HepG2 (cell line): Measurements from ENCODE around the gene NT5C2. TPM values are rescaled to one million over a fixed set of nuclear protein-coding genes. Genes with fewer than 3 reads are reported as not detected.

Source experiments
- CHD2 ChIP-seq: IDR thresholded peaks from 2 replicates; pipeline ENCODE4 v1.6.1; 2011; ENCODE audit warnings: low read depth, low read length, improper control_type of control experiment
- E2F5 ChIP-seq: sonication (generic); formaldehyde crosslinking; conservative IDR thresholded peaks from 2 replicates; pipeline ENCODE4 v1.4.0; 2020; ENCODE audit warnings: missing genetic modification reagents
- KDM3A ChIP-seq: IDR thresholded peaks from 2 replicates; pipeline ENCODE4 v1.6.1; 2018; ENCODE audit warnings: low read depth, missing compliant biosample characterization
- MAF1 ChIP-seq: sonication (generic); formaldehyde crosslinking; IDR thresholded peaks from 2 replicates; pipeline ENCODE4 v1.5.0; 2020; ENCODE audit warnings: missing genetic modification reagents, borderline replicate concordance
- NR2F6 ChIP-seq, 2 experiments: IDR thresholded peaks; 2 replicates each; pipeline ENCODE4 v1.6.1; 2016; ENCODE audit warnings: antibody characterized with exemption in 1 of 2, mild to moderate bottlenecking in 1 of 2
- PHF21A ChIP-seq: sonication (generic); formaldehyde crosslinking; IDR thresholded peaks from 2 replicates; pipeline ENCODE4 v1.5.0; 2020; ENCODE audit warnings: mild to moderate bottlenecking, missing genetic modification reagents
- RBAK ChIP-seq: sonication (generic); formaldehyde crosslinking; IDR thresholded peaks from 2 replicates; pipeline ENCODE4 v1.5.1; 2020; ENCODE audit warnings: mild to moderate bottlenecking, missing genetic modification reagents
- TAF15 ChIP-seq: fragments of 200-400 bp; formaldehyde crosslinking; IDR thresholded peaks from one replicate; pipeline ENCODE4 v1.6.1; 2018; ENCODE audit warnings: mild to moderate bottlenecking, low read depth, low read length; ENCODE audit not compliant: poor library complexity, severe bottlenecking
- ZFP90 ChIP-seq: sonication (generic); formaldehyde crosslinking; IDR thresholded peaks from 2 replicates; pipeline ENCODE4 v1.8.0; 2022; ENCODE audit warnings: missing genetic modification reagents, mild to moderate bottlenecking, inconsistent platforms, borderline replicate concordance
- ZMAT5 ChIP-seq: sonication (generic); formaldehyde crosslinking; IDR thresholded peaks from 2 replicates; pipeline ENCODE4 v1.5.0; 2020; ENCODE audit warnings: mild to moderate bottlenecking, low read depth, missing genetic modification reagents, borderline replicate concordance
- ZNF354B ChIP-seq: sonication (generic); formaldehyde crosslinking; IDR thresholded peaks from 2 replicates; pipeline ENCODE4 v1.8.0; 2022; ENCODE audit warnings: mild to moderate bottlenecking, missing genetic modification reagents
- ZNF432 ChIP-seq: sonication (generic); formaldehyde crosslinking; IDR thresholded peaks from 2 replicates; pipeline ENCODE4 v1.5.0; 2020; ENCODE audit warnings: missing genetic modification reagents, mild to moderate bottlenecking, borderline replicate concordance
- ZNF451 ChIP-seq: sonication (generic); formaldehyde crosslinking; IDR thresholded peaks from 2 replicates; pipeline ENCODE4 v1.5.0; 2020; ENCODE audit warnings: mild to moderate bottlenecking, missing genetic modification reagents
- ZNF496 ChIP-seq: sonication (generic); formaldehyde crosslinking; IDR thresholded peaks from 2 replicates; pipeline ENCODE4 v1.8.1; 2023; ENCODE audit warnings: mild to moderate bottlenecking, moderate library complexity, missing genetic modification reagents; ENCODE audit not compliant: insufficient replicate concordance
- ZNF512B ChIP-seq: sonication (generic); formaldehyde crosslinking; IDR thresholded peaks from 2 replicates; pipeline ENCODE4 v1.5.1; 2020; ENCODE audit warnings: missing genetic modification reagents, mild to moderate bottlenecking, borderline replicate concordance
- ZNF644 ChIP-seq: IDR thresholded peaks from 2 replicates; pipeline ENCODE4 v1.6.1; 2016; ENCODE audit warnings: low read depth
- ZNF816 ChIP-seq: sonication (generic); formaldehyde crosslinking; IDR thresholded peaks from 2 replicates; pipeline ENCODE4 v1.8.0; 2022; ENCODE audit warnings: missing genetic modification reagents, mild to moderate bottlenecking, borderline replicate concordance
- polyA plus RNA-seq, 8 experiments: library from polyadenylated mRNA; depleted of rRNA in 3 of 8; stranded (reverse) in 7 of 8; unstranded in 1 of 8; fragments of >200 nt; fragmentation: Illumina TruSeq in 4 of 8; extraction: Trizol in 4 of 8; gene quantifications; 2 replicates each; pipeline versions ENCODE4 v1.2.1 to v1.2.3, GENCODE V29; 2011 to 2016; ENCODE audit warnings: low read depth in 4 of 8, missing spikeins in 1 of 8, mixed read lengths in 1 of 8; ENCODE audit not compliant: insufficient read depth in 1 of 8
- total RNA-seq, 5 experiments: library from RNA; depleted of rRNA; stranded (reverse); fragments of >200 nt; fragmentation: Illumina TruSeq; extraction: Trizol; gene quantifications; 2 replicates each; pipeline ENCODE4 v1.2.3, GENCODE V29; 2016; ENCODE audit warnings: low read depth in 1 of 5
- TF ChIP-seq, protein P1 (sequence below), 2 experiments: fragments of 450-650 bp in 1 of 2; sonication (generic) in 1 of 2; formaldehyde crosslinking; IDR thresholded peaks; 2 replicates each; pipeline versions ENCODE4 v1.5.0 to v1.8.0; 2020 to 2022; ENCODE audit warnings: mild to moderate bottlenecking in 1 of 2, missing genetic modification reagents in 1 of 2
- TF ChIP-seq, protein P2 (sequence below): sonication (generic); formaldehyde crosslinking; IDR thresholded peaks from 2 replicates; pipeline ENCODE4 v1.4.0; 2020; ENCODE audit warnings: missing genetic modification reagents, mild to moderate bottlenecking, borderline replicate concordance
- TF ChIP-seq, protein P3 (sequence below): IDR thresholded peaks from 2 replicates; pipeline ENCODE4 v1.6.1; 2016; ENCODE audit warnings: mild to moderate bottlenecking, missing biosample characterization, missing genetic modification reagents

NT5C2 gene
- total and polyA plus RNA-seq, 2 of the 13 experiments (the other 11 are each of a cell fraction or from before 2014, with no cell fraction given) = 40.6 to 55.2 TPM

- TF ChIP-seq, protein P1, sequence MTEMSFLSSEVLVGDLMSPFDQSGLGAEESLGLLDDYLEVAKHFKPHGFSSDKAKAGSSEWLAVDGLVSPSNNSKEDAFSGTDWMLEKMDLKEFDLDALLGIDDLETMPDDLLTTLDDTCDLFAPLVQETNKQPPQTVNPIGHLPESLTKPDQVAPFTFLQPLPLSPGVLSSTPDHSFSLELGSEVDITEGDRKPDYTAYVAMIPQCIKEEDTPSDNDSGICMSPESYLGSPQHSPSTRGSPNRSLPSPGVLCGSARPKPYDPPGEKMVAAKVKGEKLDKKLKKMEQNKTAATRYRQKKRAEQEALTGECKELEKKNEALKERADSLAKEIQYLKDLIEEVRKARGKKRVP (CRISPR knock-in tag; IDR thresholded peaks at IDR 0.05) = no peak
- TF ChIP-seq ZNF644 (CRISPR knock-in tag) = no peak
- TF ChIP-seq ZNF496 = no peak
- TF ChIP-seq ZFP90 = no peak
- no peak; the same call in 1 of the 2 replicates for TF ChIP-seq NR2F6 (IDR thresholded peaks at IDR 0.05)
- peak; percentile 69; the same call in 1 of the 2 replicates for TF ChIP-seq NR2F6 (CRISPR knock-in tag; IDR thresholded peaks at IDR 0.05)
- no peak for TF ChIP-seq PHF21A (CRISPR knock-in tag)
- no peak for TF ChIP-seq ZMAT5
- TF ChIP-seq ZNF816 (CRISPR knock-in tag) = no peak
- no peak for TF ChIP-seq MAF1 (CRISPR knock-in tag)
- no peak for TF ChIP-seq ZNF451 (CRISPR knock-in tag)
- TF ChIP-seq ZNF354B = no peak
- TF ChIP-seq TAF15 = no peak
- no peak for TF ChIP-seq E2F5 (CRISPR knock-in tag)
- no peak for TF ChIP-seq KDM3A
- TF ChIP-seq ZNF432 (CRISPR knock-in tag) = no peak
- no peak for TF ChIP-seq ZNF512B (CRISPR knock-in tag)
- TF ChIP-seq, protein P2, sequence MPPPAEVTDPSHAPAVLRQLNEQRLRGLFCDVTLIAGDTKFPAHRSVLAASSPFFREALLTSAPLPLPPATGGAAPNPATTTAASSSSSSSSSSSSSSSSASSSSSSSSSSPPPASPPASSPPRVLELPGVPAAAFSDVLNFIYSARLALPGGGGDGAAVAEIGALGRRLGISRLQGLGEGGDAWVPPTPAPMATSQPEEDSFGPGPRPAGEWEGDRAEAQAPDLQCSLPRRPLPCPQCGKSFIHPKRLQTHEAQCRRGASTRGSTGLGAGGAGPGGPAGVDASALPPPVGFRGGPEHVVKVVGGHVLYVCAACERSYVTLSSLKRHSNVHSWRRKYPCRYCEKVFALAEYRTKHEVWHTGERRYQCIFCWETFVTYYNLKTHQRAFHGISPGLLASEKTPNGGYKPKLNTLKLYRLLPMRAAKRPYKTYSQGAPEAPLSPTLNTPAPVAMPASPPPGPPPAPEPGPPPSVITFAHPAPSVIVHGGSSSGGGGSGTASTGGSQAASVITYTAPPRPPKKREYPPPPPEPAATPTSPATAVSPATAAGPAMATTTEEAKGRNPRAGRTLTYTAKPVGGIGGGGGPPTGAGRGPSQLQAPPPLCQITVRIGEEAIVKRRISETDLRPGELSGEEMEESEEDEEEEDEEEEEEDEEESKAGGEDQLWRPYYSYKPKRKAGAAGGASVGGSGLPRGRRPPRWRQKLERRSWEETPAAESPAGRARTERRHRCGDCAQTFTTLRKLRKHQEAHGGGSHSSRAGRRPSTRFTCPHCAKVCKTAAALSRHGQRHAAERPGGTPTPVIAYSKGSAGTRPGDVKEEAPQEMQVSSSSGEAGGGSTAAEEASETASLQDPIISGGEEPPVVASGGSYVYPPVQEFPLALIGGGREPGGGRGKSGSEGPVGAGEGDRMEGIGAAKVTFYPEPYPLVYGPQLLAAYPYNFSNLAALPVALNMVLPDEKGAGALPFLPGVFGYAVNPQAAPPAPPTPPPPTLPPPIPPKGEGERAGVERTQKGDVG = no peak
- TF ChIP-seq RBAK (CRISPR knock-in tag) = no peak
- TF ChIP-seq, protein P3, sequence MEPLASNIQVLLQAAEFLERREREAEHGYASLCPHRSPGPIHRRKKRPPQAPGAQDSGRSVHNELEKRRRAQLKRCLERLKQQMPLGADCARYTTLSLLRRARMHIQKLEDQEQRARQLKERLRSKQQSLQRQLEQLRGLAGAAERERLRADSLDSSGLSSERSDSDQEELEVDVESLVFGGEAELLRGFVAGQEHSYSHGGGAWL (CRISPR knock-in tag) = no peak
- TF ChIP-seq CHD2 = no peak
Observed at GRCh38 chr10:103155471-103156085, 37.5 kb downstream of the NT5C2 start (continued).
